ENCODE data around the gene CEP250.
A peak's percentile ranks its signal among the peaks of the same experiment; 100 is the strongest.
"Not testable (repeated sequence)": the region's sequence is repeated elsewhere in the genome, so short reads cannot be mapped to it uniquely, and the experiment has no call there.

Gene CEP250

GRCh38 chr20:35454881-35455609, at the start of gene CEP250:
Gene CEP250, plus strand, starts transcription at chr20:35455598. Its CDS starts 6,770 bp downstream, at chr20:35462368.
- DNase-seq (ENCODE audit: low read depth), result peak; percentile 91

- DNase-seq (ENCODE audit: low read depth), result no peak
These were observed 49.6 kb upstream of the CEP250 start for GRCh38 chr20:35405775-35406174.

GRCh38 chr20:35408270-35408669, 47.1 kb upstream of the CEP250 start:
- no peak for DNase-seq (ENCODE audit: low read depth)

DNA sequence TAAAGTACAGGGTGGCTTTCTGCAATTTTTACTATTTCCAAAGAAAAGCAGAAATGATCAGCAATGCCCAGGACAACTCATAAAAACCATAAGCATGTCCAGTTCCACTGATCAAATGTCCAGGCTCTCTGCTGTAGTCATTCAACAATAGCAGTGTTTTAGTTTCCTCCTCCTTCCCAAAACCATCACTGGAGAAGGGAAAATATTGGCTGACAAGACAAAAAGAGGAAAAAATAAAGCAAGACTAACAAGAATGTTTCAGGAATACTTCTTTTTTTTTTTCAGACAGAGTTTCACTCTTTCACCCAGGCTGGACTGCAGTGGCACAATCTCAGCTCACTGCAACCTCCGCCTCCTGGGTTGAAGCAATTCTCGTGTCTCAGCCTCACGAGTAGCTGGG, 45.9 kb upstream of the CEP250 start:
- DNase-seq (ENCODE audit: low read depth), result no peak

DNA sequence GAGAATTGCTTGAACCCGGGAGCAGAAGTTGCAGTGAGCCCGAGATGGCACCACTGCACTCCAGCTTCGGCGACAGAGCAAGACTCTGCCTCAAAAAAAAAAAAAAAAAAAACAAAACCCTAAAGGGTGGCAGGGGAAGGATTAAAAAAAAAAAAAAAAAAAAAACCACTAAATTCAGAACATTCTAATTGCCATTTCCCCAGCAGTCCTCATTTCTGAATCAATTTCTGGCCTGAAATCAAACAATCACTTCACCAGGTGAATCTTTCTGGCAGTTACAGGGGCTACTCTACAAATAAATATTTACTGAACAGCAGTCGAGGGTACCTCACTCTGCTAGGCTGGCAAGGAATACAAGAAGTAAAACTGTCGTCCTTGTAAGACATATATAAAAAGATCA, 44.8 kb upstream of the CEP250 start:
- DNase-seq (ENCODE audit: low read depth), result no peak

GRCh38 chr20:35421322-35421721, 34.1 kb upstream of the CEP250 start:
- no peak for DNase-seq (ENCODE audit: low read depth)

- DNase-seq (ENCODE audit: low read depth), result no peak
These were observed 23.6 kb upstream of the CEP250 start for GRCh38 chr20:35431621-35432429.

DNA sequence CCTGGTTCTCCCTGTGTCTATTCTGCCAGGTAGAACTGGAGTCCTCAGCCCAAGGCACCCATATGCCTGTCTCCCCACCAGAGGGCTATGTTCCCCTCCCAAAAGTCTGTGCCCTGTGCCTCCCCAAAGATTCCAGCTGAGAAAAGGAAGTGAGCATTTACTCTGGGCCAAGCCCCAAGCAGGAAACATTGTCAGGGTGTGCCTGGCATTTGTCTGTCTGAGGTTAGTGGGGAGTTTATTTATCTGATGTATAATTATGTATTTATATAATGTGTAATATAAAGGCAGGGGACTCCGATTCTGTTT, 23.0 kb upstream of the CEP250 start:
- no peak for DNase-seq (ENCODE audit: low read depth)

- DNase-seq (ENCODE audit: low read depth), result no peak
These were observed 22.1 kb upstream of the CEP250 start for GRCh38 chr20:35433337-35433736.

DNA sequence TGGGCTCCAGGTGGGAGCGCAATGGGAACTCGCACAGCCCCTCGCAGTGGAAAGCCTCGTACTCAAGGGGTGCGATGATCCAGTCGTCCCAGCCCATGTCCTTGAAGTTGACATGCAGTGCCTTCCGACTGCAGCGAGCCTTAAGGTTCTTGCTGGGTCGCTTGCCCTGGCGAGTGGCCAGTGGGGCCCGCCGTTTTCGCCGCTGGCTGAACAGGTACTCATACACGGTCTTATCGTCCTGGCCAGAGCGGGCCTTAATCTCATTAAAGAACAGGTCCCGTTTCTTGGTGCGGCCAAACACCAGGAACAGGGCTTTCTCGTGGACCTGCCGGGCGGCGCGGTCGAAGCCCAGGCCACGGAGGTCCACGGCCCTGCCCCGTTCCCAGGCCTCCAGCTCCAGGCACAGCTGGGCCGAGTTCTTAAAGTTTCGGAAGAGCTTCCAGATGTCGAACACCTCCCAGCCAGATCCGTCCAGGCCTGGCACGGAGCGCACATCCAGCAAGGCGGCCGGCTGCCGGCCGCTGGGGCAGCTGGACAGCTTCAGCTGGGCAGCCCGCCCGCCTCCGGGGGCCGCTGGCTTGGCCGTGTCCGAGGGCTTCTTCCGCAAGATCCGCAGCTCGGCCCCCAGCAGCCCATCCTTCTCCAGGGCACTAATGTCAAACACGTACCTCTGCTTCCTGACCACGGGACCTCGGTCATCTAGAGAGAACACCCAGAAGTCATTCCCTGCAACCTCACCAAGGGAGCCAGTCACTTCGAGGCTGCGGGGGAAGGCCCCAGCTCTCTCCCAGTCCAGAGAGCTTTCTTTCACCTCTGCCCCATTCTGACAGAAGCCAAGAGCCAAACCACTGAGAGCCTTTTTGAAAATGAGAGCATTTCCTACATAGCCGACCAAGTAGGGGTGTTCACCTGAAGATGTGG, 21.1 kb upstream of the CEP250 start:
- no peak for DNase-seq (ENCODE audit: low read depth)

DNA sequence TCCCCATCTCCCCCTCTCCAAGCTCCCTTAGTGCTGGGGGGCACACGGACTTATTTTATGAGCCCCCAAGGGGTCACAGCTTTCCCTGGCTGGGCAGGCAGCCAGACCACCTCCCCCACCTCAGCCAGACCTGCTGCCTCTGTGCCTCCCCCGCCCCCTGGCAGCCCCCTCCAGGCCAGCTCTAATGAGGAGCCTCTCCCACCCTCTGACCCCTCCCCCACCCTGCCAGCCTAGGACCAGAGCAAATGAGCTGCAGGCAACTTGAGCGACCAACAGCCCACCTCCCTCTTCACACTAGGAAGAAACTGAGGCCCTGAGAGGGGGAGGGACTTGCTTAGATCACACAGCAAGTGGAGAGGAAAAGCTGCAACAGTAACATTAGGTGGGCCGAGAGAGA, 19.2 kb upstream of the CEP250 start:
- DNase-seq (ENCODE audit: low read depth), result no peak

DNA sequence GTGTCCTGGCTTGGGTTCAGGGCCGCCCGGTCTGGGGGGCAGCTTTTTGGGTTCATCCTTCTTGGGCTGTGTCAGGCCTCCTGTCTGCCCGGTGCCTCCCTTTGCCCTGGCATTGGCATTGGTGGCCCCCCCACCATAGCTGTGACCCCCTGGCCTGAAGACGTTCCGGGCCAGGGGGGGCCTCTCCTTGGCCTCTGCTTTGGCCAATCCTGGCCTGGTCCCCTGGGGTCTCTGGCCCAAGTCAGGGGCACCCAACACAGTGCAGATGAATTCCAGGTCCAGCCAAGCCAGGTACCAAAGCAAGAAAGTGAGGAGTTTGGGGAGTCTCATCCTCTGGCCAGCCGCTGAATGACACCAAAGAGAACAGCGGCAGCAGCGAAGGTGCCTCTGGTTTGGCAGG, 17.8 kb upstream of the CEP250 start:
- no peak for DNase-seq (ENCODE audit: low read depth)

- no peak for DNase-seq (ENCODE audit: low read depth)
These were observed 12.4 kb upstream of the CEP250 start for GRCh38 chr20:35443003-35443402.

GRCh38 chr20:35444226-35444625, 11.2 kb upstream of the CEP250 start:
- DNase-seq (ENCODE audit: low read depth), result no peak

DNA sequence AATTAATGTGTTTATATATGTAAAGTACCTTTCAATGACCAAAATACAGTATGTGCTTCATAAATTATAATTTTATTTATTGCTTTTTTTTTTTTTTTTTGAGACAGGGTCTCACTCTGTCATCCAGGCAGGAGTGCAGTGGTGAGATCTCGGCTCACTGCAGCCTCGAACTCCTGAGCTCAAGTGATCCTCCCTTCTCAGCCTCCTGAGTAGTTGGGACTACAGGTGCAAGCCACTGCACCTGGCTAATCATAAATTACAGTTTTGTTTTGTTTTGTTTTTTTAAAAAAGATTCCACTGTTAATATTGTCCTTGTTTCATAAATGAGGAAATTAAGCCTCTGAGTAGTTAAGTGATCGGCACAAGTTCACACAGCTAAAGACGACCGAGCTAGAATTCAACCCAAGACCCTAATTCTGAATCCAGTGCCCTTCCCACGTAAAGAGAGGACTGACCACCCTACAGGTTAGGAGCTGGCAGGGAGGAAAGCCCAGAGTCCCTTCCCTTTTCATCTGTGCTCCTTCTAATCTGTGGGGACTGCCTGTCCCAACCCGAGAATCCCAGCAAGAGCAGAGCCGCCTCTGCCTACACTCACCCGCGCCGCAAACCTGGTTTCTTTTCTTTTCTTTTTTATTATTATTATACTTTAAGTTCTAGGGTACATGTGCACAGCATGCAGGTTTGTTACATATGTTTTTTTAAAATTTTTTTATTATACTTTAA, 8.9 kb upstream of the CEP250 start:
- no peak for DNase-seq (ENCODE audit: low read depth)

GRCh38 chr20:35447082-35447789, 8.2 kb upstream of the CEP250 start:
- DNase-seq (ENCODE audit: low read depth), result peak; percentile 82

- DNase-seq (ENCODE audit: low read depth), result no peak
These were observed 6.5 kb upstream of the CEP250 start for GRCh38 chr20:35448788-35449373.

- not testable (repeated sequence) for DNase-seq (ENCODE audit: low read depth)
These were observed 5.5 kb upstream of the CEP250 start for GRCh38 chr20:35449855-35450254.

DNA sequence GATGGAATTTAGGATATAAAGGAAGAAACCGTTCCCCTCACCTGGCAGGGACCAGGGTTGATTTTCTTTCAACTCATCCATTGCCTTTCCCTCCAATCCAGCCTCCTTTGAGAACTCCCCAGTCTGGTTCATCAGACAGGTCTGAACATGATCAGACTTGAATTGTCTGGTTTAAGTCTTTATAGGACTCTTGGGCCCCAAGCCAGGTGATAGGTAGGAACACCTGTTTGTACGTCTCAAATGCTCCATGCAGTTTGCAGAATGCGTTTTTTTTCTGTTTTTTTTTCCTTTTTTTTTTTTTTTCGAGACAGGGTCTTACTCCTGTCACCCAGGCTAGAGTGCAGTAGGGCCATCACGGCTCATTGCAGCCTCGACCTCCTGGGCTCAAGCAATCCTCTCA, 4.1 kb upstream of the CEP250 start:
- DNase-seq (ENCODE audit: low read depth), result no peak

- no peak for DNase-seq (ENCODE audit: low read depth)
These were observed 1.8 kb upstream of the CEP250 start for GRCh38 chr20:35453647-35454046.

- DNase-seq (ENCODE audit: low read depth), result not testable (repeated sequence)
These were observed 1.3 kb downstream of the CEP250 start for GRCh38 chr20:35456700-35457099.
